Measurements from ENCODE around the gene TVP23C.
"Not testable (repeated sequence)": the region's sequence is repeated elsewhere in the genome, so short reads cannot be mapped to it uniquely, and the experiment has no call there.

TVP23C gene

DNA sequence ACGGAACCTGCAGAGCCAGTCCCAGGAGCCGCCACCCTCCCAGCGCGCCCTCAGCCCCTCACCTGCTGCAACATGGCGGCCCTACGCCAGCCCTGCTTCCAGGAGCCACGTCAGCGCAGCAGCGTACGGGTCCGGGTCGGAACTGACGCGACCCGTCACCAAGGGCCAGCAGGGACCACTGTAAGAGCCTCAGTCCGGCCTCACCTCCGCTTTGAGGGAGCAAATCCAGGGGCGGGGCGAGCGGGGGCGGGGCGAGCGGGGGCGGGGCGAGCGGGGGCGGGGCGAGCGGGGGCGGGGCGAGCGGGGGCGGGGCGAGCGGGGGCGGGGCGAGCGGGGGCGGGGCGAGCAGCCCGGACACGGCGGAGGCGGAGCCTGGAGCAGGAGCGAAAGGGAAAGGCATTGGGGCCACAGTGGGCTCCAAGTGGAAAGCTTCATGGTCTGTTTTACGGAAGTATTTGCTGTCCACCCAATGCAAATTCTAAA lies at the start of gene TVP23C:
TVP23C (minus strand) TSS at position 109 of the 483 bp plus-strand sequence; CDS start at position 74, 35 bp downstream.
- H4K20me1 ChIP-seq (ENCODE audit: insufficient read depth, low read length, poor library complexity, severe bottlenecking); H3K9me2 ChIP-seq (replicated peaks; ENCODE audit: low read depth, low read length); H3K9me3 ChIP-seq (ENCODE audit: insufficient read depth, low read depth, low read length); H3K4me3 ChIP-seq (ENCODE audit: low read length, poor library complexity, severe bottlenecking); H3K36me3 ChIP-seq (ENCODE audit: insufficient read depth, low read length); H3K27me3 ChIP-seq (ENCODE audit: insufficient read depth, low read length, poor library complexity, severe bottlenecking); H3K9ac ChIP-seq (ENCODE audit: low read depth, low read length, poor library complexity, severe bottlenecking); H3K79me2 ChIP-seq (ENCODE audit: insufficient read depth, low read length); H2AFZ ChIP-seq (ENCODE audit: low read length); H3K4me2 ChIP-seq (ENCODE audit: low read depth, low read length, poor library complexity, severe bottlenecking); H3K4me1 ChIP-seq (ENCODE audit: insufficient read depth, low read length, poor library complexity, severe bottlenecking); H3F3A ChIP-seq (ENCODE audit: low read depth): not testable (repeated sequence)

DNA sequence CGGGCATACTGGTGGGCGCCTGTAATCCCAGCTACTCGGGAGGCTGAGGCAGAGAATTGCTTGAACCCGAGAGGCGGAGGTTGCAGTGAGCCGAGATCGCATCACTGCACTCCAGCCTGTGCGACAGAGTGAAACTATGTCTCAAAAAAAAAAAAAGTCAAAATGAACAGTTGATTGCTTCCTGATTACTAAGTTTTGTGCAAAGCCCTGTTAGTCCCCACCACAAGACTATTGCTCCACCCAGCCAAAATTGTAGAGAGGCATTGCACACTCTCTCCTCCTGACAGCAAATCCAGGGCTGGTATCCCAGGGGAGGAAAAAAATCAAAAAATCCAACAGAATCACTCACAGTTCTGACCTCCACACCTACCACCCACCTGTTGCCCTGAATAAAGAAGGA lies 29.7 kb upstream of the TVP23C start:
- H2AFZ ChIP-seq (ENCODE audit: low read length); H3K4me2 ChIP-seq (ENCODE audit: low read depth, low read length, poor library complexity, severe bottlenecking); H3K9me2 ChIP-seq (replicated peaks; ENCODE audit: low read depth, low read length); H3K4me3 ChIP-seq (ENCODE audit: low read length, poor library complexity, severe bottlenecking); H3K36me3 ChIP-seq (ENCODE audit: insufficient read depth, low read length); H3K9me3 ChIP-seq (ENCODE audit: insufficient read depth, low read depth, low read length); H3F3A ChIP-seq (ENCODE audit: low read depth); H3K9ac ChIP-seq (ENCODE audit: low read depth, low read length, poor library complexity, severe bottlenecking); H4K20me1 ChIP-seq (ENCODE audit: insufficient read depth, low read length, poor library complexity, severe bottlenecking); H3K4me1 ChIP-seq (ENCODE audit: insufficient read depth, low read length, poor library complexity, severe bottlenecking); H3K79me2 ChIP-seq (ENCODE audit: insufficient read depth, low read length): not testable (repeated sequence)
- peaks cover 44% of the 10 kb centered on the region for H3K27me3 ChIP-seq (ENCODE audit: insufficient read depth, low read length, poor library complexity, severe bottlenecking)

DNA sequence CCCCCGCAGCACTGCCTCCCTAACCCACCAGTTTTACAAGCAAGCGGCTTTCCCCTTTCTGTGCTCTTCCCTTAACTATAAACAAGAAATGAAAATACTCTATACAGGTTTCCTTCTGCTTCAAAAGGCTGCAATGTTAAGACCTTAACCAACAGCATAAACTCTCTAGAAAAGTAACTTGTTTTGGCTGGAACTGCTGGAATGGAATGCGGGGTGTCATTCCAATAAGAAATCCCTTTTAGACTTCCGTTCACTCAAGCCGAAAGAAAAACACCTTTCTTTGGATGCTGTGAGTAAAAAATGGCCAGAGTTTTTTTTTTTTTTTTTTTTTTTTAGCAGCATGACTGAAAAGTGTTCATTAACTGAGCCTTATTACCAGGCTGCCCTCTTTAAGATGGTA lies 28.7 kb upstream of the TVP23C start:
- not testable (repeated sequence) for H3K4me3 ChIP-seq (ENCODE audit: low read length, poor library complexity, severe bottlenecking); H2AFZ ChIP-seq (ENCODE audit: low read length); H3K79me2 ChIP-seq (ENCODE audit: insufficient read depth, low read length); H3K36me3 ChIP-seq (ENCODE audit: insufficient read depth, low read length); H3K9me3 ChIP-seq (ENCODE audit: insufficient read depth, low read depth, low read length); H4K20me1 ChIP-seq (ENCODE audit: insufficient read depth, low read length, poor library complexity, severe bottlenecking); H3K9ac ChIP-seq (ENCODE audit: low read depth, low read length, poor library complexity, severe bottlenecking); H3F3A ChIP-seq (ENCODE audit: low read depth); H3K4me1 ChIP-seq (ENCODE audit: insufficient read depth, low read length, poor library complexity, severe bottlenecking); H3K9me2 ChIP-seq (replicated peaks; ENCODE audit: low read depth, low read length)
- H3K27me3 ChIP-seq (ENCODE audit: insufficient read depth, low read length, poor library complexity, severe bottlenecking), result peaks cover 53% of the 10 kb centered on the region
- peak overlapping the region; percentile 35 for H3K4me2 ChIP-seq (ENCODE audit: low read depth, low read length, poor library complexity, severe bottlenecking)

DNA sequence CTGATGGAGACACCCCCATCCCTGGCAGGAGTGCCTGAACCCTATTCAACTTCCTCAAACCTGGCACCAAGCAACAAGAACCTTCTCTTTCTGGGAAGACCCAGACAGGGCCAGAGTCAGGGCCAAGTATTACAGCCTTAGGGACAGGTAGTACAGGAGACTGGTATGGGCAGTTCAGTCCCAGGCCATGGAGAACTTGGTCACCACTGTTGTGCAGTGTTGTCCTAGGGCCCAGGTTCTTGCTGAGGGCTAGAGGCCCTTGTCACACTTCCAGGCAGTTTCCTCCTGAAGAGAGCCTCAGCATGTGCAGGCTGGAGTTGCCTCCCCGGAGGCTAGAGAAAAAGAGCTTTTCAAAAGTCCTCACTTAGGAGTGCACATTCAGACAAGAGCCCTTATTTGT lies 27.6 kb upstream of the TVP23C start:
- not testable (repeated sequence) for H4K20me1 ChIP-seq (ENCODE audit: insufficient read depth, low read length, poor library complexity, severe bottlenecking); H3K9ac ChIP-seq (ENCODE audit: low read depth, low read length, poor library complexity, severe bottlenecking); H3K4me3 ChIP-seq (ENCODE audit: low read length, poor library complexity, severe bottlenecking); H3K79me2 ChIP-seq (ENCODE audit: insufficient read depth, low read length); H3K9me3 ChIP-seq (ENCODE audit: insufficient read depth, low read depth, low read length); H3F3A ChIP-seq (ENCODE audit: low read depth); H3K4me2 ChIP-seq (ENCODE audit: low read depth, low read length, poor library complexity, severe bottlenecking); H3K9me2 ChIP-seq (replicated peaks; ENCODE audit: low read depth, low read length); H3K36me3 ChIP-seq (ENCODE audit: insufficient read depth, low read length); H2AFZ ChIP-seq (ENCODE audit: low read length); H3K4me1 ChIP-seq (ENCODE audit: insufficient read depth, low read length, poor library complexity, severe bottlenecking)
- H3K27me3 ChIP-seq (ENCODE audit: insufficient read depth, low read length, poor library complexity, severe bottlenecking), result peaks cover 65% of the 10 kb centered on the region

DNA sequence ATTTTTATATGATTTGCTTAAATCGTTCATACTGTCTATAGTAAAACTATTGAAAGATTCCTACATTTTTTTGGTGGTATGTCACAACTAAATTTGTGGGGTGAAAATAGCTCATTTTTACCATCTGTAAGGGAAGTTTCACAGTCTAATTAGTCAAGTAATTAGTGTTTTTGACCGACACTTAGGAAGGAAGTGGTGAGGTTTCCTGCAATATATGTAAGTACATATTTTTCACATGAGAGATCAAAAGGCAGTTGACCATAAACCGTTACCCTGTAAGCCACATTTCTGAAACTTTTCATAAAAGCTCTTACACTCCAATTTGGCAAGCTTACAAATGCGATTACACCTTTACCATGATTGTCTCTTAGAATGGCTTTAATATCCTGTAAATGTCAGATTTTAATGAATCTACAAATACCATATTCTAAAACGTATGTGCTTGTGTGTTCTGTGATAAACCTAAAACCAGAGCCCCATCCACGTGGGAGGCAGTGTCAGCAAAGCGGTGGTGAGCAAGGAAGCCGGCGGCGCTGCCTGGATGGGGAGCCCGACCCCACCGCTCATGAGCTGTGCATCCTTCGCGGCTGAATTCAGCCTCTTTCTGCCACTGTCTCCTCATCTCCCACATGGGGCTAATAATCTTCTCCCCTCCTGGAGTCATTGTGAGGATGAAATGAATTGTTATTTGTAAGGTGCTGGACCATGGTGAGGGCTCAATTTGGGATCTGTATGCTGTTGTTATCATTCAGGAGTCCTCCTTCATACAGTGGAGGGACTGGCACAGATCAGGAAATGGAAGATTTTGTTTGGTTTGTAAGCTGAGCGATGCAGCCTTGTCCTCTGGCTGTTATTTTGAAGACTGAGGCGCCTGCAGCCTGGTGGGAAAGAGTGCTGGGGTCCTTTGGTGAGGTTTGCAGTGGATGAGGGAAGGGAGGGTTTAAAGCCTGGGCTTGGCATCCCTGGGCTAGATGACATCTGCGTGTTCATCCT lies 26.6 kb upstream of the TVP23C start:
- H3K36me3 ChIP-seq (ENCODE audit: insufficient read depth, low read length); H3K79me2 ChIP-seq (ENCODE audit: insufficient read depth, low read length); H3K4me1 ChIP-seq (ENCODE audit: insufficient read depth, low read length, poor library complexity, severe bottlenecking); H3K9ac ChIP-seq (ENCODE audit: low read depth, low read length, poor library complexity, severe bottlenecking); H3K9me3 ChIP-seq (ENCODE audit: insufficient read depth, low read depth, low read length); H3F3A ChIP-seq (ENCODE audit: low read depth); H2AFZ ChIP-seq (ENCODE audit: low read length); H4K20me1 ChIP-seq (ENCODE audit: insufficient read depth, low read length, poor library complexity, severe bottlenecking); H3K9me2 ChIP-seq (replicated peaks; ENCODE audit: low read depth, low read length); H3K4me3 ChIP-seq (ENCODE audit: low read length, poor library complexity, severe bottlenecking): not testable (repeated sequence)
- peak overlapping the region; percentile 57 for H3K4me2 ChIP-seq (ENCODE audit: low read depth, low read length, poor library complexity, severe bottlenecking)
- peaks cover 73% of the 10 kb centered on the region for H3K27me3 ChIP-seq (ENCODE audit: insufficient read depth, low read length, poor library complexity, severe bottlenecking)

DNA sequence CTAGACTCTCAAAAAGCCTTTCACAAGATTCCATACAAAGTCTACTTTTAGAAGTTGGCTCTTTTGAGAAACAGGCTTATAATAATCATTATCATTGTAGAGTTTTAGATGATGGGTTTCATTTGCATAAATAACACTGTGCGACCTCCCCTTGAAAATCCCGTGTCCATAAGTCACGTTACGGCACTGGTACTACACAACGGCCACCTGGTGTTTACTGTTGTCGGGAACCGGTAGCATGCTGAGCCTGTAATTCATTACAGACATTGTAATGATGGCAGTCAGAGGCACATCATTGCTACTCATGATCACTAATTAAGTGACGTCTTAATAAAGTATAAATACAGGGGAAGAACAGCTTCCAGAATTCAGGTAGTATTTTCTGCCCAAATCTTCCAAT lies 24.7 kb upstream of the TVP23C start:
- H3K9me3 ChIP-seq (ENCODE audit: insufficient read depth, low read depth, low read length); H2AFZ ChIP-seq (ENCODE audit: low read length); H3K9me2 ChIP-seq (replicated peaks; ENCODE audit: low read depth, low read length); H3K4me1 ChIP-seq (ENCODE audit: insufficient read depth, low read length, poor library complexity, severe bottlenecking); H3K36me3 ChIP-seq (ENCODE audit: insufficient read depth, low read length); H3K9ac ChIP-seq (ENCODE audit: low read depth, low read length, poor library complexity, severe bottlenecking); H3F3A ChIP-seq (ENCODE audit: low read depth); H3K4me2 ChIP-seq (ENCODE audit: low read depth, low read length, poor library complexity, severe bottlenecking); H4K20me1 ChIP-seq (ENCODE audit: insufficient read depth, low read length, poor library complexity, severe bottlenecking); H3K79me2 ChIP-seq (ENCODE audit: insufficient read depth, low read length); H3K4me3 ChIP-seq (ENCODE audit: low read length, poor library complexity, severe bottlenecking): not testable (repeated sequence)
- peaks cover 73% of the 10 kb centered on the region for H3K27me3 ChIP-seq (ENCODE audit: insufficient read depth, low read length, poor library complexity, severe bottlenecking)

DNA sequence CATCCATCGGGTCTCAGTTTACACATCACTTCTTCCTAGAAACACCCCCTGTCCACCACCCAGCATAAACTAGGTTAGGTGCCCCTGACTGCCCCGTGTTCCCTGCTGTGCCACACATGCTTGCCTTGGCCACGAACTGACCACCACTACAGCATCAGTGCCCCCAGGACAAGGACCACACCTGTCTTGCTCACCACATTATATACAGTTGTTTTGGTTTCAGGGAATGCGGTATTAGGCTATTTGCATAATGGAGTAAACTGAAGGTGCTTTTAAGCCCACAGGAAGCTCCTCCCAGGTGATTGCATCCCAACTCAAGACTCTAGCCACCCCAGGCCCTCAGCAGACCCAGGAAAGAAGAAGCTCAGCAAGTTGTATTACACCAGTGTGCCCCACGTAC lies 20.0 kb upstream of the TVP23C start:
- not testable (repeated sequence) for H3K4me3 ChIP-seq (ENCODE audit: low read length, poor library complexity, severe bottlenecking); H3K9me2 ChIP-seq (replicated peaks; ENCODE audit: low read depth, low read length); H3K79me2 ChIP-seq (ENCODE audit: insufficient read depth, low read length); H4K20me1 ChIP-seq (ENCODE audit: insufficient read depth, low read length, poor library complexity, severe bottlenecking); H3K9ac ChIP-seq (ENCODE audit: low read depth, low read length, poor library complexity, severe bottlenecking); H3K4me1 ChIP-seq (ENCODE audit: insufficient read depth, low read length, poor library complexity, severe bottlenecking); H3K36me3 ChIP-seq (ENCODE audit: insufficient read depth, low read length); H2AFZ ChIP-seq (ENCODE audit: low read length); H3K9me3 ChIP-seq (ENCODE audit: insufficient read depth, low read depth, low read length); H3F3A ChIP-seq (ENCODE audit: low read depth); H3K4me2 ChIP-seq (ENCODE audit: low read depth, low read length, poor library complexity, severe bottlenecking)
- H3K27me3 ChIP-seq (ENCODE audit: insufficient read depth, low read length, poor library complexity, severe bottlenecking), result peaks cover 58% of the 10 kb centered on the region
